Measurements from ENCODE around the gene PIP5K1B.

Gene PIP5K1B

DNA sequence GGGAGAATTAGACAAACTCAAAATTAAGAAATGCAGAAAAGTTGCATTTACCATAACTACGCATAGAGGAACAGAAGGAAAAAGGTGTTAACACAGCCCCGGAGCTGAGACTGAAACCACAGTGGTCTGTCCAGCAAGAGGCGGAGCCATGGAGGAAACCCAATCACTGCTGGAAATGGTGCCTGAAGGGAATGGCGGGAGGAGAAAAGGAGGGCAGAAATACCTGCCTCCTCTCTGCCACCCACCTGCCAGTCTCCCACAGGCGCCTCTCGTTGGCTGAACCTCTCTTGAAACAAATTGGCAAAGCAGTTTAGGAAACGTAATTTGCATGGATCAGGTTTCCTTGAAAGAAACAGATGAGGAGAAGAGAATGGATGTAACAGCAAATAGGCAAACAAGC is 318.6 kb downstream of the PIP5K1B start:
- no peak overlapping the region for H3K27ac Mint-ChIP-seq (ENCODE audit: low read depth)
- H3K4me3 Mint-ChIP-seq = no peak overlapping the region
- DNase-seq (ENCODE audit: low spot score in 2 of 2) (no peak), ATAC-seq (replicated peaks; ENCODE audit: extremely low read depth, poor library complexity, severe bottlenecking) (no peak)
- peaks cover 14% of the 10 kb centered on the region for H3K4me1 Mint-ChIP-seq
- H3K36me3 Mint-ChIP-seq (ENCODE audit: insufficient read depth) = no peaks in the 10 kb centered on the region
- no peaks in the 10 kb centered on the region for H3K9me3 Mint-ChIP-seq
- peaks cover 9% of the 10 kb centered on the region for H3K27me3 Mint-ChIP-seq

DNA sequence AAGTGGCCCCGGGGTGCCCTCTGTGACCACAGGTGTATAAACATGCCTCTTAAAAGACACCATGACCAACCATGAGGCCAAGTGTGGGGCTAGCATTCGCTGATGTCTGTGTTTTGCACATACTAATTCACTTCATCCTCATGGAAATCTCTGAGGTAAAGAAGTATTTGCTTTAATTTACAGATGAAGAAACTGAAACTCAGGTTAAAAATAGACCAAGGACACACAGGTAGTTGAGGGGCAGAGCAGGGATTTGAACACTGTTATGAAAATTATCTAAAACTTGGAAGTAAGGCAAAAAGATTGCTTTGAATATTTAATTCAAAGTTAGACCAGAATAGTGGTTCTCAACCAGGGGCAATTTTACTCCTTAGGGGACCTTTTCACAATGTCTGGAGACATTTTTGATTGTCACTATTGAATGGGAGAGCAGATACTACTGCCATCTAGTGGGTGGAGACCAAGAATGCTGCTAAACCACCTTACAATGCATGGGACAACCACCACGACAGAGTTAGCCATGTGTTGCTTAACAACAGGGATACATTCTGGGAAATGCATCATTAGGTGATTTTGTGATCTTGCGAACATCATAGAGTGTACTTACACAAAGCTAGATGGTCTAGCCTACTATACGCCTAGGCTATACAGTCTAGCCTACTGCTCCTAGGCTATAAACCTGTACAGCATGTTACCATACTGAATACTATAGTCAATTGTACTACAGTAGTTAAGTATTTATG is 322.5 kb downstream of the PIP5K1B start:
- Mint-ChIP-seq H3K27ac (ENCODE audit: low read depth) (no peak overlapping the region), H3K4me3 (no peak overlapping the region), H3K9me3 (no peaks in the 10 kb centered on the region), H3K27me3 (peaks cover 9% of the 10 kb centered on the region), H3K36me3 (ENCODE audit: insufficient read depth) (no peaks in the 10 kb centered on the region), H3K4me1 (no peaks in the 10 kb centered on the region)
- ATAC-seq (replicated peaks; ENCODE audit: extremely low read depth, poor library complexity, severe bottlenecking) (peak; percentile 55), DNase-seq (ENCODE audit: low spot score in 2 of 2) (no peak)

- Mint-ChIP-seq H3K4me1 (no peaks in the 10 kb centered on the region), H3K4me3 (no peak overlapping the region), H3K36me3 (ENCODE audit: insufficient read depth) (no peaks in the 10 kb centered on the region), H3K27me3 (peaks cover under 1% of the 10 kb centered on the region), H3K9me3 (no peaks in the 10 kb centered on the region), H3K27ac (ENCODE audit: low read depth) (no peak overlapping the region)
- ATAC-seq (replicated peaks; ENCODE audit: extremely low read depth, poor library complexity, severe bottlenecking) (peak; percentile 54), DNase-seq (ENCODE audit: low spot score in 2 of 2) (no peak)
Observed at GRCh38 chr9:69028754-69029153, 323.7 kb downstream of the PIP5K1B start.

DNA sequence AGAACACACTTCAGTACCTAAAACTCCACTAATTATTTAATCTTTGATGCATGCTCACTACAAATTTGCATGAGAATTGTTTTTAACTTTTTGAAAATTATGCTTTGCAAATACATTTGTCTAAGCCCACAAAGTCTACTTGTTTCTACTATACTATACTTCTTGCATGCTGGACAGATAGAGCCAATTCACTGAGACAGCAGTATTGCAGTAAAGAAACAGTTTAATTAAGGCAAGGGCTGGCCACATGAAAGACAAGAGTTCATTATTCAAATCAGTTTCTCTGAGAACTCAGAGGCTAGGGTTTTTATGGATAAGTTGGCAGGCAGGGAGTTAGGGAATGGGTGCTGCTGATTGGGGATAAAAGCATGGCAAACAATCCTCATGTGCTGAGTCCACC is 324.5 kb downstream of the PIP5K1B start:
- no peak overlapping the region for H3K27ac Mint-ChIP-seq (ENCODE audit: low read depth)
- ATAC-seq (replicated peaks; ENCODE audit: extremely low read depth, poor library complexity, severe bottlenecking) = no peak
- H3K4me1 Mint-ChIP-seq = no peaks in the 10 kb centered on the region

GRCh38 chr9:69030851-69031645 is 326.0 kb downstream of the PIP5K1B start:
- Mint-ChIP-seq H3K4me3 (no peak overlapping the region), H3K9me3 (no peaks in the 10 kb centered on the region), H3K4me1 (peaks cover 1% of the 10 kb centered on the region), H3K27ac (ENCODE audit: low read depth) (no peak overlapping the region), H3K36me3 (ENCODE audit: insufficient read depth) (peaks cover 2% of the 10 kb centered on the region), H3K27me3 (no peaks in the 10 kb centered on the region)
- ATAC-seq (replicated peaks; ENCODE audit: extremely low read depth, poor library complexity, severe bottlenecking) (no peak), DNase-seq (ENCODE audit: low spot score in 2 of 2) (no peak)

More for the DNA sequence above, 324.5 kb downstream of the PIP5K1B start:
- no peak overlapping the region for H3K4me3 Mint-ChIP-seq
- no peaks in the 10 kb centered on the region for H3K27me3 Mint-ChIP-seq
- DNase-seq (ENCODE audit: low spot score in 2 of 2) = no peak
- H3K9me3 Mint-ChIP-seq = no peaks in the 10 kb centered on the region
- H3K36me3 Mint-ChIP-seq (ENCODE audit: insufficient read depth) = no peaks in the 10 kb centered on the region

- no peak for ATAC-seq (replicated peaks; ENCODE audit: extremely low read depth, poor library complexity, severe bottlenecking)
- H3K36me3 Mint-ChIP-seq (ENCODE audit: insufficient read depth) = peaks cover 4% of the 10 kb centered on the region
- H3K9me3 Mint-ChIP-seq = no peaks in the 10 kb centered on the region
- H3K4me1 Mint-ChIP-seq = peaks cover 10% of the 10 kb centered on the region
- no peak overlapping the region for H3K4me3 Mint-ChIP-seq
- H3K27me3 Mint-ChIP-seq = no peaks in the 10 kb centered on the region
- H3K27ac Mint-ChIP-seq (ENCODE audit: low read depth) = no peak overlapping the region
- no peak for DNase-seq (ENCODE audit: low spot score in 2 of 2)
Observed at GRCh38 chr9:69034071-69034470, 329.0 kb downstream of the PIP5K1B start.

- Mint-ChIP-seq H3K27ac (ENCODE audit: low read depth) (peak within 1 kb of the TSS; percentile 85), H3K9me3 (no peaks in the 10 kb centered on the region), H3K4me3 (peak within 1 kb of the TSS; percentile 95), H3K36me3 (ENCODE audit: insufficient read depth) (peaks cover 4% of the 10 kb centered on the region), H3K4me1 (peaks cover 10% of the 10 kb centered on the region), H3K27me3 (no peaks in the 10 kb centered on the region)
- DNase-seq (ENCODE audit: low spot score in 2 of 2) = peak; percentile 71 to 72
- peak; percentile 85 for ATAC-seq (replicated peaks; ENCODE audit: extremely low read depth, poor library complexity, severe bottlenecking)
Observed at GRCh38 chr9:69035438-69036308, 330.6 kb downstream of the PIP5K1B start, which contains the start of gene FXN. FXN (plus strand) TSS chr9:69035752; CDS start chr9:69035783, 31 bp downstream.

- H3K27ac Mint-ChIP-seq (ENCODE audit: low read depth) = peak overlapping the region; percentile 85
- ATAC-seq (replicated peaks; ENCODE audit: extremely low read depth, poor library complexity, severe bottlenecking) = peak; percentile 22
- peaks cover 4% of the 10 kb centered on the region for H3K36me3 Mint-ChIP-seq (ENCODE audit: insufficient read depth)
- H3K9me3 Mint-ChIP-seq = no peaks in the 10 kb centered on the region
- peak overlapping the region; percentile 95 for H3K4me3 Mint-ChIP-seq
- no peak for DNase-seq (ENCODE audit: low spot score in 2 of 2)
- no peaks in the 10 kb centered on the region for H3K27me3 Mint-ChIP-seq
- H3K4me1 Mint-ChIP-seq = peaks cover 16% of the 10 kb centered on the region
Observed at GRCh38 chr9:69036309-69036708, 331.3 kb downstream of the PIP5K1B start.

- Mint-ChIP-seq H3K27me3 (no peaks in the 10 kb centered on the region), H3K36me3 (ENCODE audit: insufficient read depth) (peaks cover 4% of the 10 kb centered on the region), H3K27ac (ENCODE audit: low read depth) (peak overlapping the region; percentile 85), H3K4me1 (peaks cover 17% of the 10 kb centered on the region), H3K4me3 (peak overlapping the region; percentile 95), H3K9me3 (no peaks in the 10 kb centered on the region)
- ATAC-seq (replicated peaks; ENCODE audit: extremely low read depth, poor library complexity, severe bottlenecking) (no peak), DNase-seq (ENCODE audit: low spot score in 2 of 2) (no peak)
Observed at GRCh38 chr9:69036799-69037198, 331.8 kb downstream of the PIP5K1B start.

DNA sequence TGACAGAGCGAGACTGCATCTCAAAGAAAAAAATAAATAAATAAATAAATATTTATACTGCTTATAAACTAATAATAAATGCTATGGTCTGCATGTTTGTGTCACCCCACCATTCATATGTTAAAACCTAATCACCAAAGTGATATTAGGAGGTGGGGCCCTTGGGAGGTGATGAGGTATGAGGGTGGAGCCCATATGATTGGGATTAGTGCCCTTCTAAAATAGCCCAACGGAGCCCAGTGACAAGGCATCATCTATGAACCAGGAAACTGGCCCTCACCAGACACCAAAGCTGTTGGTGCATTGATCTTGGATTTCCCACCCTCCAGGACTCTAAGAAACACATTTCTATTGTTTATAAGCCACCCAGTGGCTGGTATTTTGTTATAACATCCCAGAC is 335.6 kb downstream of the PIP5K1B start:
- Mint-ChIP-seq H3K27me3 (no peaks in the 10 kb centered on the region), H3K27ac (ENCODE audit: low read depth) (no peak overlapping the region), H3K4me1 (peaks cover 42% of the 10 kb centered on the region)

DNA sequence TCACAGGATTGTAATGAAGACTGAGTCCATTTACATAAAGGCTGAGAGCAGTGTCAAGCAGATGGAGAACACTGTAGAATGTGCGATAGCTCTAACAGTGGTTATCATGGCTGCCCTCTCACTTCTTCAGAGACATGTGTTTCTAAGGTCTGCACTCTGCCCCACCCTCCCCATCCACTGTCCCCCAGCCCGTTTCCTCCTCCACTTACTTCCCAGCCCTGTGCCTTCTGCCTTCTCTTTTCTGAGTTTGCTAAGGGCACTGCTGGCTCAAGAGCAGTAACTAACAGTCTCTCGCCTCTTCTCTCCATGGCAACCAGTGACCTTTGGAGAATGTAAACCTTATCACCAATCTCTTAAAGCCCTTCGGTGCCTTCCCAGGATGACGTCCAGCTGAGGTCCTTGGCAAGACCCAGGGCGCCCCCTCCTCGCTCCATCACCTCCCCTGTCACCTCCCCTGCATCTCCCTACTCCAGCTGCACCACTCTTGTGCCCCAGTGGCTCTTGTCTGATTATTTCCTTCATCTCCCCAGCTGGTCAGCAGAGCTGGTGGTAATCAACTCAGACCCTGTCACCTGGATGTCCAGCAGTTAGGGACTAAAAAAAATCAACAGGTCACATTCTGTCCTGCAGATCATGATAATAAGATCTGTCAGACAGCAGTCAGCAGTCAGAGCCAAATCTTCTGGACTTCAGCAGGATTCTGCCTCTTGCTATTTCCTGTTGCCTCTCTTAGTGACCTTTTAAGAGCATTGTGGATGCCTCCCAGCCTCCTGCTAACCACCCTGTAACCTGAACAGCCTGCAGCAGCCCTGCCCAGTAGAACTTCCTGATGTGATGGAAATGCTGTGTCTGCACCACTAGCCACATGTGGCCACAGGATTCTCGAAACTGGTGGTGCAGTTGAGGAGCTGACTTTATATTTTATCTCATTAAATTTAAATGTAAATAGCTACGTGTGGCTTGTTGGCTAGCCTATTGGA is 339.5 kb downstream of the PIP5K1B start:
- Mint-ChIP-seq H3K4me1 (peaks cover 41% of the 10 kb centered on the region), H3K4me3 (no peak overlapping the region), H3K36me3 (ENCODE audit: insufficient read depth) (peaks cover 7% of the 10 kb centered on the region), H3K27me3 (no peaks in the 10 kb centered on the region), H3K27ac (ENCODE audit: low read depth) (no peak overlapping the region), H3K9me3 (no peaks in the 10 kb centered on the region)
- DNase-seq (ENCODE audit: low spot score in 2 of 2) (no peak), ATAC-seq (replicated peaks; ENCODE audit: extremely low read depth, poor library complexity, severe bottlenecking) (no peak)

More for the DNA sequence above, 335.6 kb downstream of the PIP5K1B start:
- H3K36me3 Mint-ChIP-seq (ENCODE audit: insufficient read depth) = peaks cover 7% of the 10 kb centered on the region
- DNase-seq (ENCODE audit: low spot score in 2 of 2) (no peak), ATAC-seq (replicated peaks; ENCODE audit: extremely low read depth, poor library complexity, severe bottlenecking) (no peak)
- H3K4me3 Mint-ChIP-seq = no peak overlapping the region
- H3K9me3 Mint-ChIP-seq = no peaks in the 10 kb centered on the region

Data from central memory CD8-positive, alpha-beta T cell (primary cell).